IMR-90 (cell line): ENCODE results near the gene LRRTM3. TPM values are rescaled to one million over a fixed set of nuclear protein-coding genes. Genes with fewer than 3 reads are reported as not detected.

ENCODE experiments used
- ATAC-seq: fragments of 200-7000 bp; cut with Tn5 transposase; 2 replicates; pipeline ENCODE4 v1.9.1; 2020; ENCODE audit warnings: low read depth, mild to moderate bottlenecking, moderate library complexity
- BruUV-seq: library from RNA; stranded (reverse); fragments of 400-500 nt; replicated peaks from 2 replicates; lab custom pipeline; 2021; lab: Mats Ljungman, UMichigan
- CTCF ChIA-PET: fragments of 300-600 bp; formaldehyde crosslinking; extraction: SDS; loops from one replicate; lab custom pipeline; 2021; ENCODE audit warnings: antibody characterized with exemption; lab: Yijun Ruan, JAX
- POLR2A ChIA-PET: fragments of 300-600 bp; sonication (Branson Sonifier 250); formaldehyde crosslinking; loops from one replicate; lab custom pipeline; 2022; ENCODE audit warnings: antibody characterized with exemption; ENCODE audit not compliant: unreplicated experiment; lab: Charles Lee
- DNase-seq: peaks from one replicate; pipeline ENCODE4 v3.0.0; 2013
- H2AFZ ChIP-seq: replicated peaks from 2 replicates; pipeline ENCODE3; 2013; ENCODE audit warnings: low read length, mild to moderate bottlenecking; ENCODE audit not compliant: poor library complexity
- H2AK5ac ChIP-seq: 2 replicates; pipeline ENCODE4 v1.6.1; 2013; ENCODE audit warnings: low read depth, low read length, inconsistent platforms
- H2AK9ac ChIP-seq: replicated peaks from 2 replicates; pipeline ENCODE3; 2013; ENCODE audit warnings: mild to moderate bottlenecking, low read depth, low read length, moderate library complexity; ENCODE audit not compliant: poor library complexity
- H2BK120ac ChIP-seq: 2 replicates; pipeline ENCODE4 v1.6.1; 2013; ENCODE audit warnings: low read depth, low read length, inconsistent platforms
- H2BK15ac ChIP-seq: 3 replicates; pipeline ENCODE4 v1.6.1; 2013; ENCODE audit warnings: low read depth, low read length, inconsistent platforms
- H2BK20ac ChIP-seq: 2 replicates; pipeline ENCODE4 v1.6.1; 2013; ENCODE audit warnings: low read depth, mild to moderate bottlenecking, inconsistent platforms, low read length, moderate library complexity
- H2BK5ac ChIP-seq: 2 replicates; pipeline ENCODE4 v1.6.1; 2013; ENCODE audit warnings: mild to moderate bottlenecking, low read depth, low read length, inconsistent platforms; ENCODE audit not compliant: poor library complexity, severe bottlenecking
- H3K14ac ChIP-seq: replicated peaks from 2 replicates; pipeline ENCODE4 v1.6.1; 2013; ENCODE audit warnings: low read depth, low read length, inconsistent platforms
- H3K18ac ChIP-seq: 2 replicates; pipeline ENCODE4 v1.6.1; 2013; ENCODE audit warnings: low read depth, low read length, control low read depth
- H3K23ac ChIP-seq: 2 replicates; pipeline ENCODE4 v1.6.1; 2013; ENCODE audit warnings: low read depth, low read length, inconsistent platforms
- H3K27ac ChIP-seq: 2 replicates; pipeline ENCODE4 v1.5.1; 2013; ENCODE audit warnings: mild to moderate bottlenecking, control low read depth, low read length; ENCODE audit not compliant: insufficient read depth
- H3K27me3 ChIP-seq: 2 replicates; pipeline ENCODE4 v1.6.1; 2013; ENCODE audit warnings: low read length; ENCODE audit not compliant: control insufficient read depth, insufficient read depth
- H3K36me3 ChIP-seq: 2 replicates; pipeline ENCODE4 v1.6.1; 2013; ENCODE audit warnings: low read length, mixed read lengths; ENCODE audit not compliant: control insufficient read depth, insufficient read depth
- H3K4ac ChIP-seq: 2 replicates; pipeline ENCODE4 v1.6.1; 2013; ENCODE audit warnings: low read depth, low read length, inconsistent platforms
- H3K4me1 ChIP-seq: 2 replicates; pipeline ENCODE4 v1.6.1; 2013; ENCODE audit warnings: low read length, mixed read lengths; ENCODE audit not compliant: control insufficient read depth, insufficient read depth
- H3K4me2 ChIP-seq: 2 replicates; pipeline ENCODE4 v1.6.1; 2013; ENCODE audit warnings: low read depth, mild to moderate bottlenecking, control low read depth, low read length, moderate library complexity
- H3K4me3 ChIP-seq: 2 replicates; pipeline ENCODE4 v1.5.1; 2013; ENCODE audit warnings: low read depth, mild to moderate bottlenecking, control low read depth, low read length, moderate library complexity; ENCODE audit not compliant: insufficient read depth
- H3K56ac ChIP-seq: 2 replicates; pipeline ENCODE4 v1.6.1; 2013; ENCODE audit warnings: low read length, inconsistent platforms; ENCODE audit not compliant: insufficient read depth; ENCODE audit errors: extremely low read depth
- H3K79me1 ChIP-seq, 2 experiments: 2 replicates each; pipeline ENCODE4 v1.6.1; 2013; ENCODE audit warnings: low read length in 2 of 2, inconsistent platforms in 1 of 2, low read depth in 1 of 2
- H3K9ac ChIP-seq: 2 replicates; pipeline ENCODE4 v1.6.1; 2013; ENCODE audit warnings: low read depth, low read length, control low read depth
- H3K9me1 ChIP-seq: 2 replicates; pipeline ENCODE4 v1.6.1; 2013; ENCODE audit warnings: low read length, inconsistent platforms; ENCODE audit not compliant: insufficient read depth
- H3K9me3 ChIP-seq: 2 replicates; pipeline ENCODE4 v1.6.1; 2013; ENCODE audit warnings: low read length; ENCODE audit not compliant: control insufficient read depth, insufficient read depth
- H4K20me1 ChIP-seq: 2 replicates; pipeline ENCODE4 v1.6.1; 2013; ENCODE audit warnings: low read length, inconsistent platforms; ENCODE audit not compliant: insufficient read depth
- H4K5ac ChIP-seq: 2 replicates; pipeline ENCODE4 v1.6.1; 2013; ENCODE audit warnings: mild to moderate bottlenecking, low read depth, low read length, control low read depth
- H4K8ac ChIP-seq, 2 experiments: 2 replicates each; pipeline ENCODE4 v1.6.1; 2013; ENCODE audit warnings: low read depth in 2 of 2, low read length in 2 of 2, control low read depth in 1 of 2, inconsistent platforms in 1 of 2
- H4K91ac ChIP-seq: 2 replicates; pipeline ENCODE4 v1.6.1; 2013; ENCODE audit warnings: low read depth, low read length, inconsistent platforms; ENCODE audit not compliant: insufficient read depth
- BHLHE40 ChIP-seq: fragments of 150-350 bp; IDR thresholded peaks from 2 replicates; pipeline ENCODE4 v1.6.1; 2016; ENCODE audit warnings: mild to moderate bottlenecking, low read depth, low read length
- CEBPB ChIP-seq: IDR thresholded peaks from 2 replicates; pipeline ENCODE4 v1.6.1; 2012; ENCODE audit warnings: low read depth, low read length, improper control_type of control experiment
- CHD1 ChIP-seq: IDR thresholded peaks from 2 replicates; pipeline ENCODE4 v1.6.1; 2012; ENCODE audit warnings: low read depth, low read length, improper control_type of control experiment
- CTCF ChIP-seq: conservative IDR thresholded peaks from 2 replicates; pipeline ENCODE4 v1.5.1; 2012; ENCODE audit warnings: mild to moderate bottlenecking, low read depth, low read length, improper control_type of control experiment
- ELK1 ChIP-seq: fragments of 150-350 bp; IDR thresholded peaks from 2 replicates; pipeline ENCODE4 v1.6.1; 2016; ENCODE audit warnings: low read depth, mild to moderate bottlenecking, low read length, moderate library complexity, borderline replicate concordance
- FOS ChIP-seq: fragments of 150-350 bp; IDR thresholded peaks from 2 replicates; pipeline ENCODE4 v1.6.1; 2016; ENCODE audit warnings: low read depth, low read length
- MAFK ChIP-seq: IDR thresholded peaks from 2 replicates; pipeline ENCODE4 v1.6.1; 2012; ENCODE audit warnings: low read depth, low read length, improper control_type of control experiment
- MAZ ChIP-seq: IDR thresholded peaks from 2 replicates; pipeline ENCODE4 v1.6.1; 2012; ENCODE audit warnings: low read depth, mild to moderate bottlenecking, low read length, improper control_type of control experiment, moderate library complexity, borderline replicate concordance
- MXI1 ChIP-seq: IDR thresholded peaks from 2 replicates; pipeline ENCODE4 v1.6.1; 2012; ENCODE audit warnings: low read depth, mild to moderate bottlenecking, low read length, moderate library complexity, borderline replicate concordance
- NFE2L2 ChIP-seq: fragments of 150-350 bp; IDR thresholded peaks from 2 replicates; pipeline ENCODE4 v1.6.1; 2016; ENCODE audit warnings: low read depth, mild to moderate bottlenecking, low read length
- POLR2A ChIP-seq: IDR thresholded peaks from 2 replicates; pipeline ENCODE4 v1.6.1; 2012; ENCODE audit warnings: mild to moderate bottlenecking, low read depth, low read length
- RAD21 ChIP-seq: IDR thresholded peaks from 2 replicates; pipeline ENCODE4 v1.6.1; 2012; ENCODE audit warnings: low read length, improper control_type of control experiment
- RCOR1 ChIP-seq: IDR thresholded peaks from 2 replicates; pipeline ENCODE4 v1.6.1; 2012; ENCODE audit warnings: mild to moderate bottlenecking, low read length, improper control_type of control experiment; ENCODE audit not compliant: insufficient replicate concordance
- RFX5 ChIP-seq: IDR thresholded peaks from 2 replicates; pipeline ENCODE4 v1.8.0; 2012; ENCODE audit warnings: low read depth, mild to moderate bottlenecking, low read length, moderate library complexity
- SMC3 ChIP-seq: fragments of 150-350 bp; IDR thresholded peaks from 2 replicates; pipeline ENCODE4 v1.6.1; 2016; ENCODE audit warnings: low read depth, mild to moderate bottlenecking, antibody characterized with exemption, low read length, moderate library complexity
- USF2 ChIP-seq: fragments of 150-350 bp; IDR thresholded peaks from 2 replicates; pipeline ENCODE4 v1.6.1; 2017; ENCODE audit warnings: mild to moderate bottlenecking, antibody characterized with exemption, low read length, low read depth
- WGBS, 2 experiments: methylation state at CpG; one replicate each; pipeline versions ENCODE4 v1.1.5 to v1.1.7; 2013; ENCODE audit warnings: missing lambda C conversion rate in 2 of 2; ENCODE audit not compliant: insufficient read length in 1 of 2; ENCODE audit errors: extremely low coverage in 2 of 2; 5-methylcytosine and 5-hydroxymethylcytosine counted together
- dilution Hi-C: fragments of 300-500 bp; cut with HindIII; formaldehyde crosslinking; loops from one replicate; pipeline ENCODE4 v1.14.3; 2018; ENCODE audit warnings: low sequenced_read_pairs; ENCODE audit not compliant: unreplicated experiment
- in situ Hi-C: fragments of 300-500 bp; cut with MboI; formaldehyde crosslinking; loops from 3 replicates; pipeline ENCODE4 v1.14.3; 2019; ENCODE audit warnings: low sequenced_read_pairs, inconsistent platforms, mixed read lengths
- intact Hi-C: fragments of 100-400 bp; cut with micrococcal nuclease; formaldehyde crosslinking; loops from 2 replicates; pipeline ENCODE4 v1.10.0; 2022
- polyA plus RNA-seq, 3 experiments: library from polyadenylated mRNA; depleted of rRNA; stranded (reverse); fragments of >200 nt; gene quantifications; 2 replicates each; pipeline ENCODE4 v1.2.3, GENCODE V29; 2012; ENCODE audit warnings: low replicate concordance in 1 of 3
- total RNA-seq: library from RNA; depleted of rRNA; stranded (reverse); fragments of >200 nt; gene quantifications from 2 replicates; pipeline ENCODE4 v1.2.3, GENCODE V29; 2012

LRRTM3 gene
- total and polyA plus RNA-seq, 2 of the 4 experiments (the other 2 are of a cell fraction), result under 0.01 TPM; not detected in 1

GRCh38 chr10:66892871-66893270, 33.0 kb upstream of the LRRTM3 start:
- Histone ChIP-seq H3K23ac (no peak overlapping the region), H3K79me1 (no peaks in the 10 kb centered on the region), H3K27ac (no peak overlapping the region), H3K4ac (no peak overlapping the region), H4K91ac (no peak overlapping the region), H3K18ac (no peak overlapping the region), H3K4me3 (no peak overlapping the region), H2AK5ac (no peak overlapping the region), H2BK15ac (no peak overlapping the region), H3K9me1 (no peaks in the 10 kb centered on the region), H3K56ac (no peak overlapping the region), H3K9ac (no peak overlapping the region), H4K5ac (no peak overlapping the region), H3K14ac (no peak overlapping the region), H2BK120ac (no peak overlapping the region), H2AK9ac (no peak overlapping the region), H2AFZ (no peak overlapping the region), H3K9me3 (peaks cover 3% of the 10 kb centered on the region; the same call in 1 of the 2 replicates), H3K27me3 (no peaks in the 10 kb centered on the region), H3K4me1 (no peaks in the 10 kb centered on the region), H2BK20ac (no peak overlapping the region), H4K8ac (no peak overlapping the region), H4K20me1 (no peaks in the 10 kb centered on the region), H3K36me3 (no peaks in the 10 kb centered on the region), H3K4me2 (no peak overlapping the region), H2BK5ac (no peak overlapping the region)
- dilution Hi-C loops, result no loop called here
- no TSS peak for BruUV-seq
- no peak for DNase-seq
- in situ Hi-C loops, result no loop called here
- ATAC-seq, result no peak
- TF ChIP-seq MAFK (no peak), CHD1 (no peak), RFX5 (no peak), RAD21 (no peak), CTCF (no peak), MXI1 (no peak), USF2 (no peak), RCOR1 (no peak), MAZ (no peak), CEBPB (no peak), SMC3 (no peak), ELK1 (no peak), FOS (no peak), POLR2A (no peak), NFE2L2 (no peak), BHLHE40 (no peak)
- intact Hi-C loops, result no loop called here
- POLR2A ChIA-PET, result interaction anchor here (0.6 kb wide), 1 partner anchor 75 kb away, joined by 3 read pairs; no protein-coding TSS in a partner anchor
- CTCF ChIA-PET, result no interaction called here
- WGBS, 2 experiments, result no CpG with 5 or more reads among the region's 2 CpGs
